ENCODE data around the gene BSDC1. TPM values are rescaled to one million over a fixed set of nuclear protein-coding genes. Genes with fewer than 3 reads are reported as not detected.

The BSDC1 gene
- total and polyA plus RNA-seq, 2 experiments from 2014 or later, result 22.7 to 50.7 TPM

DNA sequence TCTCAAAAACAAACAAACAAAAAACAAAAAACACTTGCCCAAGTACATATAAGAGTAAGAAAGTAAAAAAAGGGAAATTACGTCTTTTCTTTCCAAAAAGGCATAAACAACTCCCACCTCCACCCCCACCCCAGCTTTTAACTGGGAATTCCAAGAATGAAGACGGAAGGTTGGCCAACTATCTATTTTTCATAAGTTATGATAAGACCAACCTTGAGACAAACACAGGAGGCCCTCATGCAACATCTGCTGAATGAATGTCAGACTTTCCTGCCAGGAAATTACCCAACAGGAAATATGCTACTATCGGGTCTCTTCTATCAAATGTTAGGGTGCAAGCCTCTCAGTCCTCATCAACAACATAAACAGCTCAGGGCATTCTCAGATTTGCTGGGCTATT lies 1.9 kb downstream of the BSDC1 start:
- Histone ChIP-seq H3K4me2 (no peak overlapping the region), H3K27me3 (ENCODE audit: insufficient read depth) (no peaks in the 10 kb centered on the region)
- no peak for ATAC-seq

DNA sequence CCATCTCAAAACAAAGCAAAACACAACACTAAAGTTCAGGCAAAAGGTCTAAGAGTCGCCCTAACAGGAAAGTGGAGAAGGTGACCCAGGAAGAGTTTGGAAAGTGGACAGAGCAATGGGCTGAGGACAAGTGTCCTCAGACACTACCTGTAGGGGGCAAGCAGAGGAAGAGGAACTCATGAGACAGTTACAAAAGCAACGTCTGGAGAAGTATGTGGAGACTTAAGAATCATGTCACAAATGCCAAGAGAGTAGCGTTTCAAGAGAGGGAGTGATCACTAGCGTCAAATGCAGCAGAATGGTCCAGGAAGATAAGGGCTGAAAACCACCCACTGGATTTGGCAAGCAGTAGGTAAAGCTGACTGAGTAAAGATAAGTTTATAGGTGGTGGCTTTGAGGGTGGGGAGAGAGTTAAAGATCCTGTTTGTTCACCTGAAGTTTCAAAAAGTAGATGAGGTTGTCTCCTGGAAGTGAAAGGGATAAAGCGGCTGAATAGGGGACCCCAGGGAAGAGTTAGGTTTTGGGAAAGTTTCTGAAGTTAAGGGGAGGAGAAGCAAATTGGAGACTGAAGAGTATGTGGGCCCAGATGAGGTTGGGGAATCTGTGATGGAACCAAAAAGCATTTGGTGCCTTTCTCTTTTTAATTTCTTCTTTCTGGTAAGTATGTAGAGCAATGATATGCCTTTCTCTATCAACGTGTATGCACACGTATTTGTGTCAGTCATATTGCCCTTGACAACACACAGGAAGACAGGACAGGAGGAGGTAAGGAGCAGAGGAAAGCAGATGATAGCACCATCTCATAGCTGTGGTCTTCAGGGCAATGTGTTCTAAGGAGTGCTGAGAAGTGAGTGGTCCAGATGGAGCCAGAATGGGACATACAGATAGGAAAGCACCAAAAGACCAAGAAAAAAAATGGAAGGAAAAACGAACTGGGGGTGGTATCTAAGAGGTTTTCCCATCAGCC lies 3.1 kb downstream of the BSDC1 start:
- Histone ChIP-seq H4K20me1 (replicated peaks; ENCODE audit: insufficient read depth) (peaks cover 10% of the 10 kb centered on the region; the same call in 1 of the 2 replicates), H3K27ac (ENCODE audit: low read depth) (no peak overlapping the region), H3K27me3 (ENCODE audit: insufficient read depth) (no peaks in the 10 kb centered on the region), H3K4me2 (no peak overlapping the region), H2AFZ (no peak overlapping the region), H3K4me3 (no peak overlapping the region), H3K9me2 (ENCODE audit: insufficient read depth) (no peaks in the 10 kb centered on the region), H3K79me2 (replicated peaks; ENCODE audit: insufficient read depth) (peaks cover 40% of the 10 kb centered on the region), H3F3A (replicated peaks; ENCODE audit: low read depth) (peaks cover 9% of the 10 kb centered on the region; the same call in 1 of the 2 replicates), H3K36me3 (ENCODE audit: insufficient read depth) (0 out of 2 replicates have a peak, but pooled peaks cover 6% of the 10 kb centered on the region), H3K4me1 (ENCODE audit: insufficient read depth) (peaks cover 10% of the 10 kb centered on the region; the same call in 1 of the 2 replicates)
- H3K9me3 Mint-ChIP-seq, result peaks cover 3% of the 10 kb centered on the region; the same call in 1 of the 3 replicates
- DNase-seq (ENCODE audit: low spot score), result no peak
- H3K4me1 Mint-ChIP-seq, result peaks cover 13% of the 10 kb centered on the region; the same call in 2 of the 3 replicates
- H3K27ac Mint-ChIP-seq, result no peak overlapping the region
- H3K4me3 Mint-ChIP-seq, result no peak overlapping the region
- H3K27me3 Mint-ChIP-seq (ENCODE audit: insufficient read depth, low read depth, poor library complexity), result peaks cover 10% of the 10 kb centered on the region
- ATAC-seq, result no peak
- peaks cover 18% of the 10 kb centered on the region for H3K36me3 Mint-ChIP-seq (ENCODE audit: low read depth)
- TF ChIP-seq, protein P1, sequence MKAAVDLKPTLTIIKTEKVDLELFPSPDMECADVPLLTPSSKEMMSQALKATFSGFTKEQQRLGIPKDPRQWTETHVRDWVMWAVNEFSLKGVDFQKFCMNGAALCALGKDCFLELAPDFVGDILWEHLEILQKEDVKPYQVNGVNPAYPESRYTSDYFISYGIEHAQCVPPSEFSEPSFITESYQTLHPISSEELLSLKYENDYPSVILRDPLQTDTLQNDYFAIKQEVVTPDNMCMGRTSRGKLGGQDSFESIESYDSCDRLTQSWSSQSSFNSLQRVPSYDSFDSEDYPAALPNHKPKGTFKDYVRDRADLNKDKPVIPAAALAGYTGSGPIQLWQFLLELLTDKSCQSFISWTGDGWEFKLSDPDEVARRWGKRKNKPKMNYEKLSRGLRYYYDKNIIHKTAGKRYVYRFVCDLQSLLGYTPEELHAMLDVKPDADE (IDR thresholded peaks at IDR 0.05), result no peak
- TF ChIP-seq EZH2phosphoT487 (IDR thresholded peaks at IDR 0.05; ENCODE audit: unreplicated experiment), result no peak
- TF ChIP-seq POLR2AphosphoS5 (IDR thresholded peaks at IDR 0.05; ENCODE audit: low read depth), result no peak
- TF ChIP-seq NANOG (IDR thresholded peaks at IDR 0.05; ENCODE audit: borderline replicate concordance), result no peak
- TF ChIP-seq, protein P2, sequence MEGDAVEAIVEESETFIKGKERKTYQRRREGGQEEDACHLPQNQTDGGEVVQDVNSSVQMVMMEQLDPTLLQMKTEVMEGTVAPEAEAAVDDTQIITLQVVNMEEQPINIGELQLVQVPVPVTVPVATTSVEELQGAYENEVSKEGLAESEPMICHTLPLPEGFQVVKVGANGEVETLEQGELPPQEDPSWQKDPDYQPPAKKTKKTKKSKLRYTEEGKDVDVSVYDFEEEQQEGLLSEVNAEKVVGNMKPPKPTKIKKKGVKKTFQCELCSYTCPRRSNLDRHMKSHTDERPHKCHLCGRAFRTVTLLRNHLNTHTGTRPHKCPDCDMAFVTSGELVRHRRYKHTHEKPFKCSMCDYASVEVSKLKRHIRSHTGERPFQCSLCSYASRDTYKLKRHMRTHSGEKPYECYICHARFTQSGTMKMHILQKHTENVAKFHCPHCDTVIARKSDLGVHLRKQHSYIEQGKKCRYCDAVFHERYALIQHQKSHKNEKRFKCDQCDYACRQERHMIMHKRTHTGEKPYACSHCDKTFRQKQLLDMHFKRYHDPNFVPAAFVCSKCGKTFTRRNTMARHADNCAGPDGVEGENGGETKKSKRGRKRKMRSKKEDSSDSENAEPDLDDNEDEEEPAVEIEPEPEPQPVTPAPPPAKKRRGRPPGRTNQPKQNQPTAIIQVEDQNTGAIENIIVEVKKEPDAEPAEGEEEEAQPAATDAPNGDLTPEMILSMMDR (conservative IDR thresholded peaks at IDR 0.05; ENCODE audit: low read depth in 2 of 2), result no peak
- TF ChIP-seq, protein P3, sequence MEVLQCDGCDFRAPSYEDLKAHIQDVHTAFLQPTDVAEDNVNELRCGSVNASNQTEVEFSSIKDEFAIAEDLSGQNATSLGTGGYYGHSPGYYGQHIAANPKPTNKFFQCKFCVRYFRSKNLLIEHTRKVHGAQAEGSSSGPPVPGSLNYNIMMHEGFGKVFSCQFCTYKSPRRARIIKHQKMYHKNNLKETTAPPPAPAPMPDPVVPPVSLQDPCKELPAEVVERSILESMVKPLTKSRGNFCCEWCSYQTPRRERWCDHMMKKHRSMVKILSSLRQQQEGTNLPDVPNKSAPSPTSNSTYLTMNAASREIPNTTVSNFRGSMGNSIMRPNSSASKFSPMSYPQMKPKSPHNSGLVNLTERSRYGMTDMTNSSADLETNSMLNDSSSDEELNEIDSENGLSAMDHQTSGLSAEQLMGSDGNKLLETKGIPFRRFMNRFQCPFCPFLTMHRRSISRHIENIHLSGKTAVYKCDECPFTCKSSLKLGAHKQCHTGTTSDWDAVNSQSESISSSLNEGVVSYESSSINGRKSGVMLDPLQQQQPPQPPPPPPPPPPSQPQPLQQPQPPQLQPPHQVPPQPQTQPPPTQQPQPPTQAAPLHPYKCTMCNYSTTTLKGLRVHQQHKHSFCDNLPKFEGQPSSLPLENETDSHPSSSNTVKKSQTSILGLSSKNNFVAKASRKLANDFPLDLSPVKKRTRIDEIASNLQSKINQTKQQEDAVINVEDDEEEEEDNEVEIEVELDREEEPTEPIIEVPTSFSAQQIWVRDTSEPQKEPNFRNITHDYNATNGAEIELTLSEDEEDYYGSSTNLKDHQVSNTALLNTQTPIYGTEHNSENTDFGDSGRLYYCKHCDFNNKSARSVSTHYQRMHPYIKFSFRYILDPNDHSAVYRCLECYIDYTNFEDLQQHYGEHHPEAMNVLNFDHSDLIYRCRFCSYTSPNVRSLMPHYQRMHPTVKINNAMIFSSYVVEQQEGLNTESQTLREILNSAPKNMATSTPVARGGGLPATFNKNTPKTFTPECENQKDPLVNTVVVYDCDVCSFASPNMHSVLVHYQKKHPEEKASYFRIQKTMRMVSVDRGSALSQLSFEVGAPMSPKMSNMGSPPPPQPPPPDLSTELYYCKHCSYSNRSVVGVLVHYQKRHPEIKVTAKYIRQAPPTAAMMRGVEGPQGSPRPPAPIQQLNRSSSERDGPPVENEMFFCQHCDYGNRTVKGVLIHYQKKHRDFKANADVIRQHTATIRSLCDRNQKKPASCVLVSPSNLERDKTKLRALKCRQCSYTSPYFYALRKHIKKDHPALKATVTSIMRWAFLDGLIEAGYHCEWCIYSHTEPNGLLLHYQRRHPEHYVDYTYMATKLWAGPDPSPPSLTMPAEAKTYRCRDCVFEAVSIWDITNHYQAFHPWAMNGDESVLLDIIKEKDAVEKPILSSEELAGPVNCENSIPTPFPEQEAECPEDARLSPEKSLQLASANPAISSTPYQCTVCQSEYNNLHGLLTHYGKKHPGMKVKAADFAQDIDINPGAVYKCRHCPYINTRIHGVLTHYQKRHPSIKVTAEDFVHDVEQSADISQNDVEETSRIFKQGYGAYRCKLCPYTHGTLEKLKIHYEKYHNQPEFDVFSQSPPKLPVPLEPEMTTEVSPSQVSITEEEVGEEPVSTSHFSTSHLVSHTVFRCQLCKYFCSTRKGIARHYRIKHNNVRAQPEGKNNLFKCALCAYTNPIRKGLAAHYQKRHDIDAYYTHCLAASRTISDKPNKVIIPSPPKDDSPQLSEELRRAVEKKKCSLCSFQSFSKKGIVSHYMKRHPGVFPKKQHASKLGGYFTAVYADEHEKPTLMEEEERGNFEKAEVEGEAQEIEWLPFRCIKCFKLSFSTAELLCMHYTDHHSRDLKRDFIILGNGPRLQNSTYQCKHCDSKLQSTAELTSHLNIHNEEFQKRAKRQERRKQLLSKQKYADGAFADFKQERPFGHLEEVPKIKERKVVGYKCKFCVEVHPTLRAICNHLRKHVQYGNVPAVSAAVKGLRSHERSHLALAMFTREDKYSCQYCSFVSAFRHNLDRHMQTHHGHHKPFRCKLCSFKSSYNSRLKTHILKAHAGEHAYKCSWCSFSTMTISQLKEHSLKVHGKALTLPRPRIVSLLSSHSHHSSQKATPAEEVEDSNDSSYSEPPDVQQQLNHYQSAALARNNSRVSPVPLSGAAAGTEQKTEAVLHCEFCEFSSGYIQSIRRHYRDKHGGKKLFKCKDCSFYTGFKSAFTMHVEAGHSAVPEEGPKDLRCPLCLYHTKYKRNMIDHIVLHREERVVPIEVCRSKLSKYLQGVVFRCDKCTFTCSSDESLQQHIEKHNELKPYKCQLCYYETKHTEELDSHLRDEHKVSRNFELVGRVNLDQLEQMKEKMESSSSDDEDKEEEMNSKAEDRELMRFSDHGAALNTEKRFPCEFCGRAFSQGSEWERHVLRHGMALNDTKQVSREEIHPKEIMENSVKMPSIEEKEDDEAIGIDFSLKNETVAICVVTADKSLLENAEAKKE (CRISPR knock-in tag; IDR thresholded peaks at IDR 0.05), result no peak
- no peak for TF ChIP-seq EZH2 (IDR thresholded peaks at IDR 0.05; ENCODE audit: low read depth, unreplicated experiment)
- no peak for TF ChIP-seq STAT1 (IDR thresholded peaks at IDR 0.05; ENCODE audit: unreplicated experiment)
- TF ChIP-seq ZNF114 (CRISPR knock-in tag; IDR thresholded peaks at IDR 0.05), result no peak
- TF ChIP-seq CREB1 (CRISPR knock-in tag; IDR thresholded peaks at IDR 0.05; ENCODE audit: low read depth), result no peak

More for the DNA sequence above, 1.9 kb downstream of the BSDC1 start:
- Mint-ChIP-seq H3K36me3 (ENCODE audit: low read depth) (peaks cover 20% of the 10 kb centered on the region), H3K27ac (no peak overlapping the region), H3K4me1 (peaks cover 13% of the 10 kb centered on the region; the same call in 2 of the 3 replicates), H3K4me3 (peak overlapping the region; percentile 31; the same call in 1 of the 3 replicates), H3K9me3 (peaks cover 11% of the 10 kb centered on the region; the same call in 2 of the 3 replicates), H3K27me3 (ENCODE audit: insufficient read depth, low read depth, poor library complexity) (peaks cover 10% of the 10 kb centered on the region)
- no peaks in the 10 kb centered on the region for H3K9me2 ChIP-seq (ENCODE audit: insufficient read depth)
- DNase-seq (ENCODE audit: low spot score), result no peak
- no peak overlapping the region for H3K4me3 ChIP-seq
- TF ChIP-seq NANOG (IDR thresholded peaks at IDR 0.05; ENCODE audit: borderline replicate concordance), result no peak
- peaks cover 7% of the 10 kb centered on the region; the same call in 1 of the 2 replicates for H4K20me1 ChIP-seq (replicated peaks; ENCODE audit: insufficient read depth)
- H3K36me3 ChIP-seq (ENCODE audit: insufficient read depth), result no peaks in the 10 kb centered on the region
- no peak overlapping the region for H3K27ac ChIP-seq (ENCODE audit: low read depth)
- H2AFZ ChIP-seq, result no peak overlapping the region
- peaks cover 9% of the 10 kb centered on the region; the same call in 1 of the 2 replicates for H3F3A ChIP-seq (replicated peaks; ENCODE audit: low read depth)
- peaks cover 42% of the 10 kb centered on the region for H3K79me2 ChIP-seq (replicated peaks; ENCODE audit: insufficient read depth)
- peaks cover 10% of the 10 kb centered on the region; the same call in 1 of the 2 replicates for H3K4me1 ChIP-seq (ENCODE audit: insufficient read depth)

Data from GM23338 (cell line).